HG02571 (cell line): ENCODE results near the gene RAB17.

Experiments
- ATAC-seq: cut with Tn5 transposase; IDR thresholded peaks from one replicate; pipeline ENCODE4 v1.9.1; 2021; ENCODE audit warnings: mild to moderate bottlenecking, moderate library complexity; ENCODE audit not compliant: unreplicated experiment

RAB17 gene

DNA sequence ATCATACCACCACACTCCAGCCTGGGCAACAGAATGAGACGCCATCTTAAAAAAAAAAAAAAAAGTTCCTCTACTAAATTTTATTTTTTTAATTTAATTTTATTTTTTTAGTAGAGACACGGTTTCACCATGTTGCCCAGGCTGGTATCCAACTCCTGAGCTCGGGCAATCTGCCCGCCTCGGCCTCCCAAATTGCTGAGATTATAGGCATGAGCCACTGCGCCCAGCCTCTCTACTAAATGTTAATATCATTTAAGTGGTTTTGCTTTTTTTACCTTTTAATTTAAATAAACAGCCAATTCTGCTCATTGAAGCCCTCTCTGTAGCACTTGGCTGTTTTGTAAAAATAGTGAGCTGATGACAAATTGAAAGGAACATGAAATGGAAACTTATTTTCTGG, 9.2 kb downstream of the RAB17 start:
- ATAC-seq: no peak

DNA sequence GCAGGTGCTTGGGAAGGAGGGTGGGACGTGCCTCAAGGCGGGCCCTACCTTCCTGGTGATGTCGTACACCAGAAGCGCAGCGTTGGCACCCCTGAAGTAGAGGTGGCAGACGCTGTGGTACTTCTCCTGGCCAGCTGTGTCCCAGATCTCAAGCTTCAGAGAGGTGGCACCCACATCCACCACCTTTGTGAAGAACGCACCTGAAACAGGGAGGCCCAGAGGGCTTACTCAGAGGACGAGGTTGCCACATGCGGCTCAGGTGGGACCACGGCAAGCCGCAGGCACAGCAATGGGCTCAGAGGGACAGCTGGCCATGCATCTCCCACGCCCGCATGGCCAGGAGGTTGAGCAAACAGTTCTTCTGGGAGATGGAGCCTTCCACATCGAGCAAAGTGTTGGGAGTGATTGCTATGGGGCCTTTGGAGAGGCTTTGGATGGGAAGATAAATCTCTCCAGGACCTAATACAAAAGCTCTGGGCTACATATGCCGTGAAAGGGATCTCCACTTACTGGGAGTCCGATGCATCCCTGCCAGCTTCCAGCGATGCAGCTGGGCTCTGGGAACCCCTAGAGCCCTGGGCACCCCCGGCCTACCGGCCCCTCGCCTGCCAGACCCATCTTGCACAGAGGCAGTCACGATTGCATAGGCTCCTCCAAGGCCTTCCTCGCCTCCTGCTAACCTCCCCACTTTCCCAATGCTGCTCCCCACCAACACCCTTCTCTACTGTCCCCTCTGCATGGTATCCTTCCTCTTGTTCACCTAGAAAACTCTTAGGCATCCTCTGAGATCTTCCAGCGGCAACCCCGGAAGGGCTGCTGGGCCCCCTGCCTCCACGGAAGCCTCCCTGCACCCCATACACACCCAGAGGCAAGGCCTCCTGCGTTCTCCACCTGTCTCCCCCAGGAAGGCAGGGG, 12.3 kb downstream of the RAB17 start:
- no peak for ATAC-seq

DNA sequence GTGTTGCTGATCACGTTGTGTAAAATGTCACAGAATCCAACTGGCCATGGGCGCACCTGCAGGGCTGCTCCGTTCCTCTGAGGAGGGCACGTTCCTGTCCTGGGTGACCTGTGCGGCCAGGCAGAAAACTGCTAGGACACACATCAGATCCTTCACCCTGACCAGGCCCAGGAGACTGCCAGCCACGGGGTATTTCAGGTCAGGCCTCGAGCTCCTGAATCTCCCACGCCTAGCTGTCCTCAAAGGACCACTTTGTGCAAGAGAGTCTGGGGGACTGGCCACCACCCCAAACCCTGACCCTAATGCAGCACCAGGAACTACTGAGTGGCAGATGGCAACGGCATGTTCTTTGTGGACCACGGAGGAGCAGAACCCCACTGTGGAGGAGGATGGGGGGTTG, 13.1 kb downstream of the RAB17 start:
- no peak for ATAC-seq

DNA sequence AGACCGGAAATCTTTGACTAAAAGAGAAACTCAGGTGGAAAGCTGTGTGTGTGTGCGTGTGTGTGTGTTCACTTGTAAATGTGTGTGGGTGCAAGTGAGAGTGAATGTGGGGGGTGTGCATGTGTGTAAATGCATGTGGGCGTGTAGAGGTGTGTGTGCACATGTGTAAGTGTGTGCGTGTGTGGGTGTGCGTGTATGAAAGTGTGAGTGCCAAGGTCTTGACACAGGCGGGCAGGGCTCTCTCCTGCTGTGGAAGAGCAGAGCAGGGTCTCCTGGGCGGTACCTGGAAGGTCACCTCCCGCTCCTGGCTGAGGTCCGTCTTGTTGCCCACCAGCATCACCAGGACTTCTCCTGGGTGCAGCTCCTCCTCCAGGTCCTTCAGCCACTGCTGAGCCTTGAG, 13.6 kb downstream of the RAB17 start:
- ATAC-seq: no peak

DNA sequence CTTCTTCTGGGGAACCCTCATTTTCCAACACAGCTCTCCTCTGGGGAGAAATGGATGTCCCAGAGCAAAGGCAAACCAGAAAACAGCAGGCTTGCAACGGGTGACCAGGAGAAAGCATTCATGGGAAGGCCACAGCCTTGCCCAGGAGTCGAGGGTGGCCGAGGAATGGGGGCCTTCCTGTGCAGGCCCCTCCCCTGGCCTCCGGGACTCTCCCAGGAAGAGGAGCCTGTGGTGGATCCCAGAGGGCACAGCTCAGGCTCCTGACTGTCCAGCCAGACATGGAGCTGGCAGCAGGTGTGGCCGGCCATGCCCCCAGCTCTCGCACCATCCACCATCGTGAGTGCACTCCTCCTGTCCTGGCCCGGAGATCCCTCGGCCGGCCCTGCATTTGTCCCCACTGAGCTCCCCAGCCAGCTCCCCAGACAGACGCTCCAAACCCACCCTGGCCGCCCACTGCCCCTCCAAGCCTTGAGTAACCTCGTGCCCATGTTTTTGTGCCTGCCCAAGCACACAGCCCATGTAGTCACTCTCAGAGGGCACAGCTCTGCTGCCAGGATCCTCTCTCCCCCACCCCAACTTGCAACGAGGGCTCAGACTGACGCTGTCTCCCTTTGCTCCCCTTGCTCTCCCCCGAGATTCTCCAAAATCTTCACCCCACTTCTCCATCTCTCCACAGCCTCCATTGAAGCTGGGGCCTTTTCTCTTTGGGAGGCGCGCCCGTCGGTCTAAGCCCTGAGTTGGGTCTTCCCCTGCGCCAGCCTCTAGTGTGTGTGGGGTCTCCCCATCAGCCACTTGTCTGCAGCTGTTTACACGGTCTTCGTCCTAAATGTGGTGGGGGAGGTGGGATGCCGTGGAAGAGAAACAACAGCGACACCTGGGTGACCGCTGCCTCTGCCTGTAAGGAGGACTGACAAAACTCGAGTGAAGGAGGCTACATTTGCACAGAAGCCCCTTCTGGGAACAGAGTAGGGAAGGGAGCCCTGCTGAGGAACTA, 14.4 kb downstream of the RAB17 start:
- no peak for ATAC-seq

DNA sequence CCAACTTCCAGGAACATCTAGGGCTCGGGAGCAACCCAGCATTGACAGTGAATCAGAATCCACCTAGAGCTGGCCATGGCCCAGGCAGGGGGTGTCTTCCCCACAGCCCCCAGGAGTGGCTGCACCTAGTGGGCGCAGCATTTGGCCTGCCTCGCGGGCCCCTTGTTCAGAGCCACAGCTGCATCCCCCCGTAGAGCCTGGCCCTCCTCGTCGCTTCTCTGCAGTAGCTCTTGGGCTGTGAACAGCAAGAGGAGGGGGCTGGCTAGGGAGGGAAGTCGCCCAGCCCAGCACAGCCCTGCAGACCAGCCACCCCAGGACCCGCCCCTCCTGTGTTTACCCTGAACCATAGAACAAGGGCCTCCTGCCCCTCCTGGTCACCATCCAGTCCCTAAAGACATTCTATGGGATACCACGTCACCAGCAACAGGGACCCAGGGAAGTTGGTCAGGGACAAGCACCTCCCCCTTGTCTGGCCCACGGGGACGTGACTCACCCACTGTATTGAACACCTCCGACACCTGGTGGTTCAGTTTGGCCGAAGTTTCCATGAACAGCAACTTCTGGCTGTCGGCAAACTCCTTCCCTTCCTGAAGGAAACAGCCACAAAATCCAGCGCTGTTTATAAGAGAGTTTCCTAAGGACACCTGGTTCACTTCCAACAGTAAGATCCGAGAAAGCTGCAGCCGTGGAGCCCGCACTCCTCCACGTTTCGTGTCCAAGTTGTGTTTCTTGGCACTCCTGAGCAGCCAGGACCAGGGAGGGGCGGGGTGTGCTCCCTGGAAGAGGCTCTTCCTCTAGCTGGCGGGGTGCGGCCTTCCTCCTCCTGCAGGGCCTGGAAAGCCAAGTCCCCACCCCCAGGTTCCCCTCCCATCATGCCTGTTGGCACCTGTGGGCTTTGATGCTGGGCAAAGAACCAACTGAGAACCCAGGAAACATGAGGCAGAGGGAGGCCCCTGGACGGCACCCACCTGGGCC, 15.4 kb downstream of the RAB17 start:
- ATAC-seq: no peak

DNA sequence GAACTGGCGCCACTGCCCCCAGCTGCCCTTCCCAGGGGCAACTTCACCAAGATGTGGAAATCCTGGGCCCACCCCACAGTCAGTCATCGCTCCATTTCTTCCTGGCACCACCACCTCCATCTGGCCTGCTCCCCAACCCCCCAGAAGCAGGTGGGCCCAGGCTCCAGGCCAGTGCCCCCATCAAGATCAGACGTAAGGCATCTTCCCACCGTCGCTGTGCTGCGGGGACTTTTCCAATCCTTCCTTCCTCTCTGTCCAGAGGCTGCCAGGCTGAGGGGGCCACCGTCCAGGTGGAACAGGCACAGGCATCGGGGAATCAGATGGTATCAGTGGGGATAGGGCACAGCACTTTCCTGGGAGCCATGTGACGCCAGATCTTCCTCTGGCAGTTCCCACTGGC, 16.1 kb downstream of the RAB17 start:
- ATAC-seq: no peak

DNA sequence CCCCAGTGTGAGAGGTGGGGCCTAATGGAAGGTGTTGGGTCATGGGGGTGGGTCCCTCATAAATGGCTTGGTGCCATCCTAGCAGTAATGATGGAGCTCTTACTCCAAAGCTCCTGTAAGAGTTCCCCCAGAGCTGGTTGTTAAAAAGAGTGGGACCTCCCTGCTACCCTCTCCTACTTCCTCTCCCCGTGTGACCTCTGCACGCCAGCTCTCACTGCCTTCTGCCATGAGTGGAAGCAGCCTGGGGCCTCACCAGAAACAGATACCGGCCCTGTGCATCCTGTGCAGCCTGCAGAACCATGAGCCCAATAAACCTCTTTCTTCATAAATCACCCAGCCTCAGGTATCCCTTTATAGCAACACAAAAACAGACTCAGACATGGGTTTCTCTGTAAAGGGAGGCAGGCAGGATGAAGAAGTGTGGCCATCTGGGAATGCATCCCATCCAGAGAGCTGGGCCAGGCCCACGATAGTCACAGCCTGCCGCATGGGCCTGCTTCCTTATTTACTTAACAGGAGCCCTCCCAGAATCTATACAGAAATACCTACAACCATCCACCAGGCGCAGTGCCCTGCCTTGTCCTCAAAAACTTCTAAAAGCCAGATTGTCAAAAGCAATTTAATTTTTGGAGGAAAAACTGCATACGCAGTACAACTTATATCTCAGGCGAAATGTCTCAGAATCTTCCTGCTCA, 16.7 kb downstream of the RAB17 start:
- ATAC-seq: no peak

DNA sequence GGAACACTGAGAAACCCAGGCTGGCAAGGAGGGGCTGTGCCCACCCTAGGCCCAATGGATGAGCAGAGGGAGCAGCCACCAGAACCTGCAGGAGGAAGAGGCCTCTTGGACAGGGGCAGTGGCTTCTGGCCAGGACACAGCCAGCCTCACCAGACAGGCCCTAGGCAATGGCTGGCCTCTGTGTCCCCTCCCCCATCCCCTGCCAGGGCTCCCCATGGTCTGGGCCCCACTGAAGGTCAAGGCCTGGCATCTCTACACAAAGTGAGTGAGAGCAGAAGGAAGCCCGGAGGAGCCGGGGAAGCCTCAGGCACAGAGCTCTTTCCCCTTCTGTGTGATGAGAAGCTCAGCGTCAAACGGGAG, 17.8 kb downstream of the RAB17 start:
- ATAC-seq: no peak

DNA sequence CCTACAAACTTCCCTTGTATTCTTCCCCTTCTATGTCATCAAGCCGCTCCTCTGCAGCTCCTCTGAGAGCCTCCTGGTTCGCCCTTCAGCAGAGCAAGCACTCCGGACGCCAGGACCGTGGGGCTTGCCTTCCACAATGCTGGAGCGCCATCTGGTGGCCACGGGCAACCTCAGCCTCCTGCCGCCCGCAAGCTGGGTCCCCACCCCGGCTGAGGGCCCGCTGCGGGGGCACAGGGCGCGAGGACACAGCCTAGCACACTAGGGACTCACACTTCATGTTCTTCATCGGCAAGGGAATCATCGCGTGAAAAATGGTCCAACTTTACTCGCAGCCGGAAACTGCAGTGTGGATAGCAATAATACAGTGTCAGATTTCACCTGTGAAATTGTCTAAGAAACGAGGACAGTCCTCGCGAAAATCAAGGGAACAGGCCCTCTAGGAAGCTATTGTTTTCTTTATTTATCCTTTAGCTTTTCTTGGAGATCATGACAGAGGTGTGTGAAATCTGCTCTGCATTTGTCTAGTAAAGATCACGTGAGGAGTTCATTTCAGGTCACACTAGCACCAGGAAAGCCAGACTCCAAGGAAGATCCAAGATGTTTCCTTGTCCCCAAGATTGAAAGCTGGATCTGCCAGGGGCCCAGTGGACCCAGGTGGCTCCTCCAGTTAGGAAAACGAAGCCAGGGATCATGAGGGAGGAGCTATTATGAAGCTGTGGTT, 18.4 kb downstream of the RAB17 start:
- peak; percentile 73 for ATAC-seq

DNA sequence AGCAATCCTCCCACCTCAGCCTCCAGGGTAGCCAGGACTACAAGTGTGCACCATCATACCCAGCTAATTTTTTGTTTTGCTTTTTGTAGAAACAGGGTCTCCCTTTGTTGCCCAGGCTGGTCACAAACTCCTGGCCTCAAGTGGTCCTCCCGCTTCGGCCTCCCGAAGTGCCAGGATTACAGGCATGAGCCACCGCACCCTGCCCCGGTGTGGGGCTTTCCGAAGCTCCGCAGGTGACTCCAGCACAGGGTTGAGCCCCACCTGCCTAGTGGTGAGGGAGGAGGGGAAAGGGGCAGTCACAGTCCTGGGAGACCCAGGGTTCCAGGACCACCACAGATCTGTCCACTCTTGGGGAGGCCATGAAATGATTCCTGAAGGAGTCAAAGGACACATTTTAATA, 19.0 kb downstream of the RAB17 start:
- ATAC-seq: no peak

DNA sequence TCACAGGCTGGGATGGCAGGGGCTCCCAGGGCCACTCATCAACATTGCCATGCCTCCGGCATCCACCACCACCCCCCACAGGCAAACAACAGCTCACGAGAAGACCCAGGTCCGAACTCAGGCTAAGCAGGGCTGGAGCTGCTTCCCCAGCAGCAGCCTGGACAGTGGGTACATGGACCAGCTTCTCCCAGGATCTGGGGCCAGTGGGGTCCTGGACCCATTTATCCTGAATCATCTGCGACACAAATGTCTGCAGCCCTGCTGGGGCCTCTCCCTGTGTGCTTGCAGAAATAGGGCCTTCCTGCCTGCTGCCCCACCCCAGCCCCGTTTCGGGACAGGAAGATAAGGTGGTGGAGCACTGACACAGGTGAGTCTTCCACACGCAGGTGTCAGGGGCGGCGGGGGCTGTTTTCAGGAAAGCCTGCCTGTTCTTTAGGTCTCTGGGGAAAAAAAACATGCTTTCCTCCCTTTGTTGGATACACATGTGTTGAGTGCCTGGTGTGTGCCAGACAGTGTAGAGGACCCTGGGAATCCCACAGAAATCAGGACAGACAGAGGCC, 19.7 kb downstream of the RAB17 start:
- no peak for ATAC-seq

DNA sequence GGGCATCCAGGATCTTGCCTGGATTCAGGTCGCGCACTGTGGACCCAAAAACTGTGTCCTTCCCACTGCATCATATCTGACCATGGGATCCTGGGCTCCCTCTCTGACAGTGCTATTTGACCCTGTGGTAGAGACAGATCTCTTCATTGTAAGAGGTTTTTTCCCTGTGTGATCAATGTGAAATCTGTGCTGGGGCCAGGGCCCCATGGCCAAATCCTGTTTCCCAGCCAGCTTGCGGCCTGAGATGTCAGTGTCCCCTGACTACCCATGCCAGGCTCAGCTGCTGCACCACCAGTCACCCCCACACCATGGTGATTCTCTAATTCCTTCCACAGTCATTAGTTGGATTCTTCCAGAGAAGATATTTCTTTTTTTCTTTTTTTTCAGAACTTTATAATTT, 20.6 kb downstream of the RAB17 start:
- ATAC-seq: no peak

DNA sequence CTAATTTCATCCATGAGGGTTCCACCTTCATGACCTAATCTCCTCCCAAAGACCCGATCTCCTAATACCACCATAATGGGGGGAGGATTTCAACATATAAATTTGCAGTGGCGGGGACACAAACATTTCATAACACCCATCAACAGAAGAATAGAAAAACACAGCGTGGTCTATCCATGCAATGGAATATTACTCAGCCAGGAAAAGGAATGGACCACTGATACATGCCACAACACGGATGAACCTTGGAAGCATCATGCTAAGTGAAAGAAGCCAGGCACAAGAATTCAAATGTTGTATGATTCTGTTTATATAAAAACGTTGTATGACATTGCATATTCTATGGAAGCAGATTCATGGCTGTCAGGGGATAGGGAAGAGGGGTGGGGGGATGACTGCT, 21.5 kb downstream of the RAB17 start:
- ATAC-seq: no peak

DNA sequence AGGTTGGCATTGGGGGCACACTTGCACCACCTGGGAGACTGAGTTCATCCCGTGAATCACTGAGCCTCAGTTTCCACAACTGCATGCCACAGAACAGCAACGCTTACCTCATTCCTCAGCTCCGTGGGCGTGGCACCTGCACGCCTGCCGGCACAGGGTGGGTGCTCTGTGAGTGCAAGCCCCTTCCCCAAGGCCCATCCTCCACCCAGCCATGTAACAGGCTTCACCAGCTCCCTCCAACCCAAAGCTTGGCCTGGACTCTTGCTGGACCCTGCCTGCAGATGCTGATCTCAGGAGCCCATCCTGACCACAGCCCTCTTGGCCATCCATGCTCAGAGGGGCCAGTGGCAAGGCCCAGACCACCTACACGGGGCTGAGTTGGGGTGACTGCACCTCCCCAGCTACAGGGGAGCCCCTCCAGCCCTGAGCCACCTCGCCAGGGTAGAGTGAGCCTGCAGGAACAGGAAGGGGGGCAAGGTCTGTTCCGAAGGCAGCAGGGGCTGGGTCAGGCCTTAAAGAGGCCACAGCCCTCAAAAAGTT, 22.3 kb downstream of the RAB17 start:
- ATAC-seq: no peak

DNA sequence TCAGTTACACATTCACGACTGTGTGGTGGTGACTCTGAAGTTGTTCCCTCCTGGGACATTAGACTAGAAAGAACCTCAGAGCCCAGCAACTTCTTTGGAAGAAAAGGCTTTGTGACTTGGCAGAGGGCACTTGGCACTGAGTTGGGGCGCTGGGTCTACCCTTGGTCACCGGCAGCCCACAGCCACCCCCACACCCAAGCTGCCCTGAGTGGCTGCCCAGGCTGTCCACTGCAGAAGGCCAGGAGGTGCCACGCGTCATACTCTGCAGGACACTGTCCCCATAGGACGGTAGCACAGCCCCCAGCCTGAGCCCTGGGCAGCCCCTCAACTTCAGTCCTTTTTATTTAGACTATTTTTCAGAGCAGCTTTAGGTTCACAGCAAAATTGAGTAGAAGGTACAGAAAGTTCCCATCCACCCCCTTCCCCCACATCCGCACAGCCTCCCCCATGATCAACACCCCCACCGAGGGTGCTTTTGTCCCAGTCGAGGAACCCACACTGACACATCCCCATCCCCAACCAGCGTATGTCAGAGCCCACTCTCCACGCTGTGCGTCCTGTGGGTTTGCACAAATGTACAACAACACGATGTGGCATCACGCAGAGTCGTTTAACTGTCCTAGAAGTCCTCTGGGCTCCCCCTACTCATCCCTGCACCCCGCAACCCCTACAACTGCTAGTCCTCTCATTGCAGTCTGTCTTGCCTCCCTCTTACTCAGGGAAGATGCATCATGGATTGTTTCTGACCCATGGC, 23.1 kb downstream of the RAB17 start:
- no peak for ATAC-seq

DNA sequence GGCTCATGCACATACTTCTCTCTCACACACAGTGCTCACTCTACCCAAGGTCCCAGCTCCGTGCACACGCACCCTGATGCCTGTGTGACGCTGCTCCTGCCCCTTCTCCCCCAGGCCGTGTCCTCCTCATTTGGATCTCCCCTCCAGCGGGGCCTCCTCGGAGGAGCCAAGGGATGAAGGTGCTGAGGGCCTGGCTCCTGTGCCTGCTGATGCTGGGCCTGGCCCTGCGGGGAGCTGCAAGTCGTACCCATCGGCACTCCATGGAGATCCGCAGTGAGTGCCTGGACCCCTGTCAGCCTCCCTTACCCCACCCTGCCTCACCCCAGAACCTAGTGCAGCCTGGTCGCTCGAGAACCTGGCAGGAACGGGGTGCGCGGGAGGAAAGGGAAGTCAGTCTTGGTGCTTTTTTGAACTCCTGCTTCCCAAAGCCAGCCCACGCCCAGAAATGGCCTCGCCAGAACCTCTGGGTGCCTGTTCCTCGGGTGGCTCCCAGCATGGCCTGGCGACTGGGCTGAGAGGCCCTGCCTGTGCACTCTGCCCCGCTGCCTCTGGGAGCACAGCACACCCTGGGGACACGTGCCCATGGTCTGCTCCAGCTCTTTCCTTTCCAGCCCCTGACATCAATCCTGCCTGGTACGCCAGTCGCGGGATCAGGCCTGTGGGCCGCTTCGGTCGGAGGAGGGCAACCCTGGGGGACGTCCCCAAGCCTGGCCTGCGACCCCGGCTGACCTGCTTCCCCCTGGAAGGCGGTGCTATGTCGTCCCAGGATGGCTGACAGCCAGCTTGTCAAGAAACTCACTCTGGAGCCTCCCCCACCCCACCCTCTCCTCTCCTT, 23.9 kb downstream of the RAB17 start, which contains the start of gene PRLH:
Gene PRLH (plus strand): TSS at position 174 of the 835 bp plus-strand sequence. CDS start 0 bp downstream, at position 174.
- ATAC-seq: no peak
